ENCODE data around the gene TMEM179.
A peak's percentile ranks its signal among the peaks of the same experiment; 100 is the strongest.
"Not testable (repeated sequence)": the region's sequence is repeated elsewhere in the genome, so short reads cannot be mapped to it uniquely, and the experiment has no call there.

Gene TMEM179
- total RNA-seq = 0 reads per million in 3 donors

DNA sequence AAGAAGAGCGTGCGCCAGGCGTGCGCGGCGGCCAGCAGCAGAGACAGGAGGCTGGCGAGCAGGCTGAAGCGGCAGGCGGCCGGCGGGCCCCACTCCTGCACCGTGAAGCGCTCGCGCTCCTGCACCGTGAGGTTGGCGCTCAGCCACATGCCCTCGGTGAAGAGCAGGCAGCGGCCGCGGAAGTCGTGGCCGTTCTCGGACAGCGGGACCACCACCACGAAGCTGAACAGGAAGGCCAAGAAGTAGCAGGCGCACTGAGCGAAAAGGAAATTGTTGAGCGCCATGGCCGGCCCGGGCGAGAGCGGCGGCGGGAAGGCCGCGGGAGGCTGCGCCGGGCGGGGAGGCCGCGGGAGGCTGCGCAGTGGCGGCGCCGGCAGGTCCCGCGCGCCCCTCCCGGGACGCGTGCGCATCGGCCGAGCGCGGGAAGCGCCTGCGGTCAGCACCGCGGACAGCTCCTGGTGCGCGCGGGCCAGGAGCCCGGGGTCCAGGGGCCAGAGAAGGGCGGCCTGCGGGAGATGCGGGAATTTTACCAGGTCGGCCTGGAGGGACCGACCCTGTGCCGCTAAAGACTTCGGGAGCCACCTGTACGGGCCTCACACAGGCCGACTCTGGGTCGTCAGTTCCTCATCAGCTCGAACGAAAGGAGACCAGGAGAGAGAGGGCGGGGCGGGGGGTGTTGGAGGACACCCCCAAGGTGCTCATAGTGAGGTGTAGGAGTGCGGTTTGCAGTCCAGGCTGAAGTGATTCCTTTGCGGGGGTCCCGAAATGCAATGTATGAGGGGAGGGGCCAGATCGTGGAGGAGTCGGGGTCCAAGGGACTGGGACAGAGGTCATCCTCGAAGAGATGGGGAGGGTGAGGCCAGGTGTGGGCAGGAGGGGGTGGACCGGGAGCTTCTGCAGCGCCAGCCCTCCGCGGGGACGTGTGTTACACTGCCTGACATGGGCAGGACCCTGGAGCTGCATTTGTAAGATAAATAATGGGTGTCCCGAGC is at the start of gene TMEM179:
Gene TMEM179, minus strand, starts transcription at position 315 of the 992 bp plus-strand sequence. Its CDS starts 31 bp downstream, at position 284.
- no peaks in the 10 kb centered on the region for H3K36me3 ChIP-seq (ENCODE audit: control insufficient read depth, insufficient read depth, low read length)
- DNase-seq = no peak
- no peaks in the 10 kb centered on the region for H3K9me3 ChIP-seq (ENCODE audit: control insufficient read depth, low read length)
- peaks cover 4% of the 10 kb centered on the region for H3K27me3 ChIP-seq (replicated peaks; ENCODE audit: control insufficient read depth, insufficient read depth, low read length, poor library complexity, severe bottlenecking)
- no peak within 1 kb of the TSS for H3K4me3 ChIP-seq (ENCODE audit: insufficient read depth, low read depth, low read length, poor library complexity, severe bottlenecking)
- no peaks in the 10 kb centered on the region for H3K4me1 ChIP-seq (ENCODE audit: control insufficient read depth, insufficient read depth, low read length, poor library complexity, severe bottlenecking)
- H3K27ac ChIP-seq (ENCODE audit: insufficient read depth, low read length, poor library complexity, severe bottlenecking) = no peak within 1 kb of the TSS

- Histone ChIP-seq H3K4me1 (ENCODE audit: control insufficient read depth, insufficient read depth, low read length, poor library complexity, severe bottlenecking) (no peaks in the 10 kb centered on the region), H3K4me3 (ENCODE audit: insufficient read depth, low read depth, low read length, poor library complexity, severe bottlenecking) (no peak overlapping the region), H3K9me3 (ENCODE audit: control insufficient read depth, low read length) (no peaks in the 10 kb centered on the region), H3K36me3 (ENCODE audit: control insufficient read depth, insufficient read depth, low read length) (no peaks in the 10 kb centered on the region), H3K27me3 (replicated peaks; ENCODE audit: control insufficient read depth, insufficient read depth, low read length, poor library complexity, severe bottlenecking) (peaks cover 5% of the 10 kb centered on the region), H3K27ac (ENCODE audit: insufficient read depth, low read length, poor library complexity, severe bottlenecking) (no peak overlapping the region)
- DNase-seq = no peak
These were observed 49.5 kb upstream of the TMEM179 start for GRCh38 chr14:104654119-104654518.

DNA sequence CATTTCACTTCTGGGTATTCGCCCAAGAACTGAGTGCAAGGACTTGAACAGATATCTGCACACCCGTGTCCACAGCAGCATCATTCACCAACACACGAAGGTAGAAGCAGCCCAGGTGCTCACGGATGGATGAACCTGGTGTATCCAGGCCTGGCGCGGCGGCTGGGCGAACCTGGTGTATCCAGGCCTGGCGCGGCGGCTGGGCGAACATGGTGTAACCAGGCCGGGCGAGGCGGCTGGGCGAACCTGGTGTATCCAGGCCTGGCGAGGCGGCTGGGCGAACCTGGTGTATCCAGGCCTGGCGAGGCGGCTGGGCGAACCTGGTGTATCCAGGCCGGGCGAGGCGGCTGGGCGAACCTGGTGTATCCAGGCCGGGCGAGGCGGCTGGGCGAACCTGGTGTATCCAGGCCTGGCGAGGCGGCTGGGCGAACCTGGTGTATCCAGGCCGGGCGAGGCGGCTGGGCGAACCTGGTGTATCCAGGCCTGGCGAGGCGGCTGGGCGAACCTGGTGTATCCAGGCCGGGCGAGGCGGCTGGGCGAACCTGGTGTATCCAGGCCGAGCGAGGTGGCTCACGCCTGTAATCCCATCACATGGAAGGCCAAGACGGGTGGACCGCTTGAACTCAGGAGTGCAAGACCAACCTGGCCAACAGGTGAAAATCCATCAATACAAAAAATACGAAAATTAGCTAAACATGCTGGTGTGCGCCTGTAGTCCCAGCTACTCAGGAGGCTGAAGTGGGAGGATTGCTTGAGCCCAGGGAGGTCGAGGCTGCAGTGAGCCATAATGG is 48.8 kb upstream of the TMEM179 start:
- H3K4me3 ChIP-seq (ENCODE audit: insufficient read depth, low read depth, low read length, poor library complexity, severe bottlenecking); H3K9me3 ChIP-seq (ENCODE audit: control insufficient read depth, low read length); H3K27ac ChIP-seq (ENCODE audit: insufficient read depth, low read length, poor library complexity, severe bottlenecking); H3K27me3 ChIP-seq (replicated peaks; ENCODE audit: control insufficient read depth, insufficient read depth, low read length, poor library complexity, severe bottlenecking); H3K4me1 ChIP-seq (ENCODE audit: control insufficient read depth, insufficient read depth, low read length, poor library complexity, severe bottlenecking); H3K36me3 ChIP-seq (ENCODE audit: control insufficient read depth, insufficient read depth, low read length); DNase-seq: not testable (repeated sequence)

DNA sequence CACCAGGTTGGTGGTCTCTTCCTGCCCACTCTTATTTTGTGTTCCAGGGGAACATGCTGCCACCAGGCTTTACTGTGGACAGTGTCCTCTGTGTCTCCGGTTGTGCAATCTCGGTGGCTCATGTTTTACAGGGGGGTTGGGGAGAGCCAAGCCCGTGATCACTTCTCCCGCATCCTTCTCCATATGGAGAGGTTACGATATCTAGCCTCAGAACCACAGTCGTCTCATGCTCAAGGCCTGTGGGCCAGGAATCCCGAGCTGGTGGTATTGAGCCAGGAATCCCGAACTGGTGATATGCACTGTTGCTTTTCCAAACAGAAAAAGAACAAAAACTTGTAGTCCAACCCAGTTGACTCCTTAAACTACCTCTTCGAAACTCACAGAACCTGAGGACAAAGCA is 47.8 kb upstream of the TMEM179 start:
- Histone ChIP-seq H3K27me3 (replicated peaks; ENCODE audit: control insufficient read depth, insufficient read depth, low read length, poor library complexity, severe bottlenecking) (peaks cover 5% of the 10 kb centered on the region), H3K9me3 (ENCODE audit: control insufficient read depth, low read length) (no peaks in the 10 kb centered on the region), H3K27ac (ENCODE audit: insufficient read depth, low read length, poor library complexity, severe bottlenecking) (no peak overlapping the region), H3K4me1 (ENCODE audit: control insufficient read depth, insufficient read depth, low read length, poor library complexity, severe bottlenecking) (no peaks in the 10 kb centered on the region), H3K36me3 (ENCODE audit: control insufficient read depth, insufficient read depth, low read length) (no peaks in the 10 kb centered on the region), H3K4me3 (ENCODE audit: insufficient read depth, low read depth, low read length, poor library complexity, severe bottlenecking) (no peak overlapping the region)
- no peak for DNase-seq

- H3K9me3 ChIP-seq (ENCODE audit: control insufficient read depth, low read length) = no peaks in the 10 kb centered on the region
- H3K36me3 ChIP-seq (ENCODE audit: control insufficient read depth, insufficient read depth, low read length) = no peaks in the 10 kb centered on the region
- H3K4me1 ChIP-seq (ENCODE audit: control insufficient read depth, insufficient read depth, low read length, poor library complexity, severe bottlenecking) = no peaks in the 10 kb centered on the region
- DNase-seq = no peak
- H3K4me3 ChIP-seq (ENCODE audit: insufficient read depth, low read depth, low read length, poor library complexity, severe bottlenecking) = no peak overlapping the region
- peaks cover 5% of the 10 kb centered on the region for H3K27me3 ChIP-seq (replicated peaks; ENCODE audit: control insufficient read depth, insufficient read depth, low read length, poor library complexity, severe bottlenecking)
- H3K27ac ChIP-seq (ENCODE audit: insufficient read depth, low read length, poor library complexity, severe bottlenecking) = no peak overlapping the region
These were observed 47.3 kb upstream of the TMEM179 start for GRCh38 chr14:104651876-104652260.

GRCh38 chr14:104650981-104651875 is 46.7 kb upstream of the TMEM179 start:
- H3K27ac ChIP-seq (ENCODE audit: insufficient read depth, low read length, poor library complexity, severe bottlenecking) = no peak overlapping the region
- H3K27me3 ChIP-seq (replicated peaks; ENCODE audit: control insufficient read depth, insufficient read depth, low read length, poor library complexity, severe bottlenecking) = peaks cover 5% of the 10 kb centered on the region
- H3K9me3 ChIP-seq (ENCODE audit: control insufficient read depth, low read length) = no peaks in the 10 kb centered on the region
- no peak for DNase-seq
- H3K36me3 ChIP-seq (ENCODE audit: control insufficient read depth, insufficient read depth, low read length) = no peaks in the 10 kb centered on the region
- H3K4me1 ChIP-seq (ENCODE audit: control insufficient read depth, insufficient read depth, low read length, poor library complexity, severe bottlenecking) = no peaks in the 10 kb centered on the region
- H3K4me3 ChIP-seq (ENCODE audit: insufficient read depth, low read depth, low read length, poor library complexity, severe bottlenecking) = no peak overlapping the region

GRCh38 chr14:104650057-104650980 is 45.7 kb upstream of the TMEM179 start:
- DNase-seq = peak; percentile 12 to 52 (median 30)
- Histone ChIP-seq H3K9me3 (ENCODE audit: control insufficient read depth, low read length) (no peaks in the 10 kb centered on the region), H3K4me3 (ENCODE audit: insufficient read depth, low read depth, low read length, poor library complexity, severe bottlenecking) (peak overlapping the region; percentile 33), H3K4me1 (ENCODE audit: control insufficient read depth, insufficient read depth, low read length, poor library complexity, severe bottlenecking) (no peaks in the 10 kb centered on the region), H3K27me3 (replicated peaks; ENCODE audit: control insufficient read depth, insufficient read depth, low read length, poor library complexity, severe bottlenecking) (peaks cover 5% of the 10 kb centered on the region), H3K27ac (ENCODE audit: insufficient read depth, low read length, poor library complexity, severe bottlenecking) (no peak overlapping the region), H3K36me3 (ENCODE audit: control insufficient read depth, insufficient read depth, low read length) (no peaks in the 10 kb centered on the region)

GRCh38 chr14:104647467-104648043 is 43.0 kb upstream of the TMEM179 start:
- Histone ChIP-seq H3K4me3 (ENCODE audit: insufficient read depth, low read depth, low read length, poor library complexity, severe bottlenecking) (no peak overlapping the region), H3K4me1 (ENCODE audit: control insufficient read depth, insufficient read depth, low read length, poor library complexity, severe bottlenecking) (no peaks in the 10 kb centered on the region), H3K9me3 (ENCODE audit: control insufficient read depth, low read length) (no peaks in the 10 kb centered on the region), H3K27me3 (replicated peaks; ENCODE audit: control insufficient read depth, insufficient read depth, low read length, poor library complexity, severe bottlenecking) (peaks cover 5% of the 10 kb centered on the region), H3K27ac (ENCODE audit: insufficient read depth, low read length, poor library complexity, severe bottlenecking) (no peak overlapping the region), H3K36me3 (ENCODE audit: control insufficient read depth, insufficient read depth, low read length) (no peaks in the 10 kb centered on the region)
- DNase-seq = no peak
